ENCODE results near the gene MTCL3.

Gene MTCL3

GRCh38 chr6:127515794-127516661, 3.1 kb downstream of the MTCL3 start (continued):
- no peak for TF ChIP-seq RERE (CRISPR knock-in tag; IDR thresholded peaks at IDR 0.05; ENCODE audit: low read depth)
- peak; percentile 88 for TF ChIP-seq ZNF607 (CRISPR knock-in tag; IDR thresholded peaks at IDR 0.05; ENCODE audit: borderline replicate concordance)
- no peak; the same call in 1 of the 2 replicates for TF ChIP-seq ZNF7 (CRISPR knock-in tag; IDR thresholded peaks at IDR 0.05)
- no peak; the same call in 1 of the 2 replicates for TF ChIP-seq ZNF784 (CRISPR knock-in tag; IDR thresholded peaks at IDR 0.05; ENCODE audit: borderline replicate concordance)
- TF ChIP-seq THRA (CRISPR knock-in tag; IDR thresholded peaks at IDR 0.05; ENCODE audit: borderline replicate concordance) = peak; percentile 64; the same call in 1 of the 2 replicates
- TF ChIP-seq ZNF280D (CRISPR knock-in tag; IDR thresholded peaks at IDR 0.05) = peak; percentile 27; the same call in 1 of the 2 replicates
- no peak for TF ChIP-seq ZNF3 (CRISPR knock-in tag; IDR thresholded peaks at IDR 0.05)
- TF ChIP-seq ETS1 (CRISPR knock-in tag; IDR thresholded peaks at IDR 0.05) = 0 out of 2 replicates have a peak, but pooled peaks have one; percentile 83
- no peak for TF ChIP-seq ZNF703 (CRISPR knock-in tag; IDR thresholded peaks at IDR 0.05; ENCODE audit: borderline replicate concordance)
- no peak for TF ChIP-seq ZNF724P (CRISPR knock-in tag; IDR thresholded peaks at IDR 0.05; ENCODE audit: borderline replicate concordance)
- TF ChIP-seq SMAD1 (CRISPR knock-in tag; IDR thresholded peaks at IDR 0.05; ENCODE audit: borderline replicate concordance, low read depth) = no peak
- no peak for TF ChIP-seq ZNF251 (CRISPR knock-in tag; IDR thresholded peaks at IDR 0.05)
- no peak for TF ChIP-seq ZBTB14 (CRISPR knock-in tag; IDR thresholded peaks at IDR 0.05)
- TF ChIP-seq RBFOX2 (IDR thresholded peaks at IDR 0.05; ENCODE audit: low read depth, low read length) = no peak

Measured in HepG2 (cell line).